Muscle of arm (tissue), 14 donors: ENCODE measurements around the gene TEX261. TPM values are rescaled to one million over a fixed set of nuclear protein-coding genes. Genes with fewer than 3 reads are reported as not detected.
"Not testable (repeated sequence)": the region's sequence is repeated elsewhere in the genome, so short reads cannot be mapped to it uniquely, and the experiment has no call there.

Experiments
- DNase-seq: peaks from one replicate; pipeline ENCODE4 v3.0.0-alpha.2; 2013
- long read RNA-seq, 11 donors: transcript quantifications; one replicate each; lab custom pipeline, GENCODE V29; 2026
- polyA plus RNA-seq, 12 donors: library from polyadenylated mRNA; unstranded; fragments of 120-200 nt; gene quantifications; one replicate each; pipeline ENCODE4 v1.2.1, GENCODE V29; 2013; ENCODE audit not compliant: insufficient read length in 12 of 12

The TEX261 gene
- 10 to 100 TPM in 11 of 12 donors, not detected in 1; 31.9 to 51.4 (median 41.5) TPM for polyA plus RNA-seq
- long read RNA-seq, donor 1, transcript TEX261-201 (6 exons, 3,441 nt): minor isoform, 7 of 48 reads
- long read RNA-seq, donor 1, transcript TEX261-206 (4 exons, 590 nt): major isoform, 15 of 48 reads
- long read RNA-seq, donor 1, partial matches to known transcripts: 24 of 48 reads
- long read RNA-seq, donor 1, other reads (novel, unspliced or antisense): 0 of 48 reads
- long read RNA-seq, donor 2, transcript TEX261-201 (6 exons, 3,441 nt): major isoform, 11 of 17 reads
- long read RNA-seq, donor 2, partial matches to known transcripts: 0 of 17 reads
- long read RNA-seq, donor 2, other reads (novel, unspliced or antisense): 0 of 17 reads
- long read RNA-seq, donor 3, partial matches to known transcripts: 0 of 6 reads
- long read RNA-seq, donor 3, other reads (novel, unspliced or antisense): 0 of 6 reads
- long read RNA-seq, donor 4, partial matches to known transcripts: 0 of 5 reads
- long read RNA-seq, donor 4, other reads (novel, unspliced or antisense): 0 of 5 reads
- long read RNA-seq, donor 5, transcript TEX261-201 (6 exons, 3,441 nt): major isoform, 22 of 33 reads
- long read RNA-seq, donor 5, transcript TEX261-206 (4 exons, 590 nt): minor isoform, 6 of 33 reads
- long read RNA-seq, donor 5, partial matches to known transcripts: 0 of 33 reads
- long read RNA-seq, donor 5, other reads (novel, unspliced or antisense): 0 of 33 reads
- long read RNA-seq, donor 6, partial matches to known transcripts: 0 of 9 reads
- long read RNA-seq, donor 6, other reads (novel, unspliced or antisense): 0 of 9 reads
- long read RNA-seq, donor 7, transcript TEX261-201 (6 exons, 3,441 nt): major isoform, 6 of 7 reads
- long read RNA-seq, donor 7, partial matches to known transcripts: 0 of 7 reads
- long read RNA-seq, donor 7, other reads (novel, unspliced or antisense): 0 of 7 reads
- long read RNA-seq, donor 8, transcript TEX261-206 (4 exons, 590 nt): minor isoform, 7 of 20 reads
- long read RNA-seq, donor 8, transcript TEX261-201 (6 exons, 3,441 nt): major isoform, 9 of 20 reads
- long read RNA-seq, donor 8, partial matches to known transcripts: 0 of 20 reads
- long read RNA-seq, donor 8, other reads (novel, unspliced or antisense): 0 of 20 reads
- long read RNA-seq, donor 9, partial matches to known transcripts: 0 of 7 reads
- long read RNA-seq, donor 9, other reads (novel, unspliced or antisense): 0 of 7 reads
- long read RNA-seq, donor 10, transcript TEX261-201 (6 exons, 3,441 nt): major isoform, 7 of 10 reads
- long read RNA-seq, donor 10, partial matches to known transcripts: 0 of 10 reads
- long read RNA-seq, donor 10, other reads (novel, unspliced or antisense): 0 of 10 reads
- long read RNA-seq, donor 11, transcript TEX261-201 (6 exons, 3,441 nt): major isoform, 13 of 19 reads
- long read RNA-seq, donor 11, partial matches to known transcripts: 0 of 19 reads
- long read RNA-seq, donor 11, other reads (novel, unspliced or antisense): 0 of 19 reads

- peak; percentile 84 for DNase-seq
These were observed at the start of gene TEX261 for GRCh38 chr2:70994699-70995425. TEX261 (minus strand) TSS chr2:70994873; CDS start chr2:70994757, 116 bp downstream.

GRCh38 chr2:71043531-71044407 is 49.1 kb upstream of the TEX261 start:
- DNase-seq: no peak

GRCh38 chr2:71042287-71042686 is 47.6 kb upstream of the TEX261 start:
- no peak for DNase-seq

GRCh38 chr2:71036296-71036695 is 41.6 kb upstream of the TEX261 start:
- not testable (repeated sequence) for DNase-seq

GRCh38 chr2:71023553-71024243 is 29.0 kb upstream of the TEX261 start:
- not testable (repeated sequence) for DNase-seq

GRCh38 chr2:71021394-71021793 is 26.7 kb upstream of the TEX261 start:
- DNase-seq: not testable (repeated sequence)

- DNase-seq: not testable (repeated sequence)
These were observed 25.3 kb upstream of the TEX261 start for GRCh38 chr2:71019989-71020388.

GRCh38 chr2:71018625-71019024 is 24.0 kb upstream of the TEX261 start:
- DNase-seq: no peak

- not testable (repeated sequence) for DNase-seq
These were observed 17.1 kb upstream of the TEX261 start for GRCh38 chr2:71011786-71012185.

- DNase-seq: no peak
These were observed 13.7 kb upstream of the TEX261 start for GRCh38 chr2:71008342-71008741.

- DNase-seq: no peak
These were observed 12.5 kb upstream of the TEX261 start for GRCh38 chr2:71006955-71007799.

GRCh38 chr2:71006323-71006722 is 11.7 kb upstream of the TEX261 start:
- DNase-seq: no peak

GRCh38 chr2:71005271-71006202 is 10.9 kb upstream of the TEX261 start:
- DNase-seq: no peak

GRCh38 chr2:71004857-71005256 is 10.2 kb upstream of the TEX261 start:
- DNase-seq: no peak

GRCh38 chr2:71003966-71004755 is 9.5 kb upstream of the TEX261 start:
- DNase-seq: no peak

- DNase-seq: no peak
These were observed 8.7 kb upstream of the TEX261 start for GRCh38 chr2:71003396-71003795.
